ENCODE results near the gene DCDC2. TPM values are rescaled to one million over a fixed set of nuclear protein-coding genes. Genes with fewer than 3 reads are reported as not detected.
A peak's percentile ranks its signal among the peaks of the same experiment; 100 is the strongest.
"Not testable (repeated sequence)": the region's sequence is repeated elsewhere in the genome, so short reads cannot be mapped to it uniquely, and the experiment has no call there.

Gene DCDC2
- total RNA-seq, 4 donors from 2014 or later: 0.64 to 1.6 (median 1.2) TPM; not detected in 1

DNA sequence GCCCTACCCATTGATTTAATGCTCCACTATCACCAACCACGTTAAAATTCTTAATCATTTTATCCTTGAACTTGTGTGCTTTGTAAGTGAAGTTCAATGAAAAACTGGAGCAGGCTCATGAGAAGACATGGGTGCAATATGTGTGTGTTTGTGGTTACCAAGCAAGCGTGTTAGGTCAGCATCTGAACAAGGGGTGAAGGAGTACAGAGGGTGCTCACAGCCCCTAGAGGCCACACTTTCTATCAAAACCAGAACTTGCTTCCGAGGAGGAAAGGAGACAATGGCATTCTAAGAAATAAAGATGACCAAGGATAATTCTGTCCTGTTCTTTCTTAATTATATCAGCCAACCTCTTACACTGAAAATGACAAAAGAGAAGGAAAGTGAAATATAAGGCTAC is 138.2 kb downstream of the DCDC2 start:
- no peak overlapping the region for H3K27ac ChIP-seq
- no peaks in the 10 kb centered on the region for H3K27me3 ChIP-seq
- no peaks in the 10 kb centered on the region for H3K4me1 ChIP-seq
- TF ChIP-seq, protein P1, sequence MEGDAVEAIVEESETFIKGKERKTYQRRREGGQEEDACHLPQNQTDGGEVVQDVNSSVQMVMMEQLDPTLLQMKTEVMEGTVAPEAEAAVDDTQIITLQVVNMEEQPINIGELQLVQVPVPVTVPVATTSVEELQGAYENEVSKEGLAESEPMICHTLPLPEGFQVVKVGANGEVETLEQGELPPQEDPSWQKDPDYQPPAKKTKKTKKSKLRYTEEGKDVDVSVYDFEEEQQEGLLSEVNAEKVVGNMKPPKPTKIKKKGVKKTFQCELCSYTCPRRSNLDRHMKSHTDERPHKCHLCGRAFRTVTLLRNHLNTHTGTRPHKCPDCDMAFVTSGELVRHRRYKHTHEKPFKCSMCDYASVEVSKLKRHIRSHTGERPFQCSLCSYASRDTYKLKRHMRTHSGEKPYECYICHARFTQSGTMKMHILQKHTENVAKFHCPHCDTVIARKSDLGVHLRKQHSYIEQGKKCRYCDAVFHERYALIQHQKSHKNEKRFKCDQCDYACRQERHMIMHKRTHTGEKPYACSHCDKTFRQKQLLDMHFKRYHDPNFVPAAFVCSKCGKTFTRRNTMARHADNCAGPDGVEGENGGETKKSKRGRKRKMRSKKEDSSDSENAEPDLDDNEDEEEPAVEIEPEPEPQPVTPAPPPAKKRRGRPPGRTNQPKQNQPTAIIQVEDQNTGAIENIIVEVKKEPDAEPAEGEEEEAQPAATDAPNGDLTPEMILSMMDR (IDR thresholded peaks at IDR 0.05): no peak
- TF ChIP-seq EP300 (IDR thresholded peaks at IDR 0.05; ENCODE audit: low read depth) (no peak), POLR2A (IDR thresholded peaks at IDR 0.05) (no peak), POLR2AphosphoS5 (IDR thresholded peaks at IDR 0.05) (no peak)
- intact Hi-C loops (cut with DNase I; ENCODE audit: low total_unique reads): no loop called here
- 64 to 100% methylated on average over 1 to 3 of the region's 3 CpGs for WGBS, 2 donors (ENCODE audit: low coverage in 1 of 2)
- H3K4me3 ChIP-seq: no peak overlapping the region
- H3K9me3 ChIP-seq: no peaks in the 10 kb centered on the region
- DNase-seq: no peak
- in situ Hi-C loops (cut with MboI; ENCODE audit: low pct_ligation_motif_present in 1 of 4, low pct_unique_long_range_greater_than_20kb in 1 of 4, low sequenced_read_pairs in 3 of 4): no loop called here
- no peaks in the 10 kb centered on the region for H3K36me3 ChIP-seq

DNA sequence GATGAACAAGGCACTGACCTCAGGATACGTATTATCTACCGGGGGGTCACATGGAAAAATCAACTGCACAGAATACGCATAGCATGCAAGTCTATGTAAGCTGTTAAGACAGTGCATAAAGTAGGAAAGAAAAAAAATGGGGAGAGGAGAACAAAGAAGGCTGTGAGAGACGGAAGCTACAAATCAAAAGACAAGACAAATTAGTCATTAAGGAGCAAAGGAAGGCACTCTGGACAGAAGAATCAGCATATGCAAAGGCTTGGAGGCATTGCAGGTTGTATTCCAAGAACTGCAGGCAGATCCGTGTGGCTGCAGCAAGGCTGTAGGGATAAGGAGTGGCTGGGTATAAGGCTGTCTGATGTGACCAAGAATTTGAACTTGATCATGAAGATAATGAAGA is 142.9 kb downstream of the DCDC2 start:
- TF ChIP-seq POLR2A (IDR thresholded peaks at IDR 0.05): no peak
- TF ChIP-seq EP300 (IDR thresholded peaks at IDR 0.05; ENCODE audit: low read depth): no peak
- no peak for TF ChIP-seq POLR2AphosphoS5 (IDR thresholded peaks at IDR 0.05)
- TF ChIP-seq, protein P1 (IDR thresholded peaks at IDR 0.05): no peak
- in situ Hi-C loops (cut with MboI; ENCODE audit: low pct_ligation_motif_present in 1 of 4, low pct_unique_long_range_greater_than_20kb in 1 of 4, low sequenced_read_pairs in 3 of 4): no loop called here
- WGBS, 2 donors (ENCODE audit: low coverage in 1 of 2): 82 to 84% methylated on average over 5 of the region's 5 CpGs
- Histone ChIP-seq H3K36me3 (no peaks in the 10 kb centered on the region), H3K9me3 (no peaks in the 10 kb centered on the region), H3K27ac (no peak overlapping the region), H3K4me1 (no peaks in the 10 kb centered on the region), H3K27me3 (no peaks in the 10 kb centered on the region), H3K4me3 (no peak overlapping the region)
- intact Hi-C loops (cut with DNase I; ENCODE audit: low total_unique reads): no loop called here
- DNase-seq: no peak

DNA sequence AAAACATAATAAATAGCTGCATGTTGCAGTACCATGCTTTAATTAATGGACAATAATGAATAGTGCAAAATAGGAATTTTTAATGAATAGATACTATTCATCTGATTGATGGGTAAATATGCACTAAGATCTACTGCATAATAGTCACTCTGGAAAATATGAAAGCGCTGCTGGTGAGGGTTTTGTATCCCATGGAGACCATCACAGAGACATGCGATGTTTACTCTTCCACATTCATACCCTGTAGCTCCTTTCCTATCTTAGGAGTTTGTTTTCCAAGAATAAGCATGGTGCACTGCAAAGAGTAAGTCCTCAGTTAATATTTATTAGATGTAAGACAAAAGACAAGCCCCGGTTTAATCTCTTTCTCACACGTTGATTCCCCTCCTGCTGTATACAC is 150.4 kb downstream of the DCDC2 start:
- WGBS, 2 donors (ENCODE audit: low coverage in 1 of 2): 61 to 75% methylated on average over 4 of the region's 4 CpGs
- TF ChIP-seq POLR2AphosphoS5 (IDR thresholded peaks at IDR 0.05) (no peak), EP300 (IDR thresholded peaks at IDR 0.05; ENCODE audit: low read depth) (no peak), POLR2A (IDR thresholded peaks at IDR 0.05) (no peak)
- TF ChIP-seq, protein P1 (IDR thresholded peaks at IDR 0.05): no peak
- intact Hi-C loops (cut with DNase I; ENCODE audit: low total_unique reads): no loop called here

DNA sequence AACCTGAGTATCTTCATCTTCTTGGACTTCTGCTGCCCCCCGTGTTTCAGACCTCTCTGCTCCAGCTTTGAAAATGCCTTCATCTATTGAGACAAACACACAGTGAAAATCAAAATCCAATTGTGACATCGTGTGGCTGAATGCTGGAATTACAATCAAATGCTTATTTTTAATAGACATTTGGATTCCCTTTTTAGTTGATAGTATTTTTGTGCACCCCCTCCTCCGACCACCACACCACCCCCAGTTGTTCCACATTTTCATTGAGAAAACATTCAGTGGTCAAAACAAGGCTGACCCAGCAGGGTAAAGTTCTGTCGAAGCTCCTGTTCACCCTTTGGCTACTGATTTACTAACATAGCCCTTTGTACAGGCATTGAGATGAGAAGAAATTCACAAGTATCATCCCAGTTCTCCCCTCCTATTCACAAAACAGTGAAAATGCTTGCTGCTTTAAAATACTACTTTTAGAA is 152.8 kb downstream of the DCDC2 start:
- in situ Hi-C loops (cut with MboI; ENCODE audit: low pct_ligation_motif_present in 1 of 4, low pct_unique_long_range_greater_than_20kb in 1 of 4, low sequenced_read_pairs in 3 of 4) (loop anchor here in 1 of 4 donors (10.0 kb wide), 1 partner anchor 140 kb away; no protein-coding TSS in a partner anchor), intact Hi-C loops (cut with DNase I; ENCODE audit: low total_unique reads) (no loop called here)
- no peak overlapping the region for H3K27ac ChIP-seq
- no peak for TF ChIP-seq EP300 (IDR thresholded peaks at IDR 0.05; ENCODE audit: low read depth)
- TF ChIP-seq POLR2AphosphoS5 (IDR thresholded peaks at IDR 0.05): no peak
- TF ChIP-seq, protein P1 (IDR thresholded peaks at IDR 0.05): peak; percentile 56 to 64 (median 62)
- no peak for TF ChIP-seq POLR2A (IDR thresholded peaks at IDR 0.05)
- 0 to 5% methylated on average over 4 of the region's 4 CpGs for WGBS, 2 donors (ENCODE audit: low coverage in 1 of 2)
- no peaks in the 10 kb centered on the region for H3K27me3 ChIP-seq
- DNase-seq: no peak
- H3K4me3 ChIP-seq: no peak overlapping the region
- H3K9me3 ChIP-seq: no peaks in the 10 kb centered on the region
- no peaks in the 10 kb centered on the region for H3K36me3 ChIP-seq
- no peaks in the 10 kb centered on the region for H3K4me1 ChIP-seq

More for the DNA sequence above, 150.4 kb downstream of the DCDC2 start:
- Histone ChIP-seq H3K27me3 (no peaks in the 10 kb centered on the region), H3K4me3 (no peak overlapping the region), H3K36me3 (no peaks in the 10 kb centered on the region), H3K9me3 (no peaks in the 10 kb centered on the region), H3K4me1 (no peaks in the 10 kb centered on the region), H3K27ac (no peak overlapping the region)
- no peak for DNase-seq
- in situ Hi-C loops (cut with MboI; ENCODE audit: low pct_ligation_motif_present in 1 of 4, low pct_unique_long_range_greater_than_20kb in 1 of 4, low sequenced_read_pairs in 3 of 4): loop anchor here in 1 of 4 donors (10.0 kb wide), 1 partner anchor 143 kb away; no protein-coding TSS in a partner anchor

DNA sequence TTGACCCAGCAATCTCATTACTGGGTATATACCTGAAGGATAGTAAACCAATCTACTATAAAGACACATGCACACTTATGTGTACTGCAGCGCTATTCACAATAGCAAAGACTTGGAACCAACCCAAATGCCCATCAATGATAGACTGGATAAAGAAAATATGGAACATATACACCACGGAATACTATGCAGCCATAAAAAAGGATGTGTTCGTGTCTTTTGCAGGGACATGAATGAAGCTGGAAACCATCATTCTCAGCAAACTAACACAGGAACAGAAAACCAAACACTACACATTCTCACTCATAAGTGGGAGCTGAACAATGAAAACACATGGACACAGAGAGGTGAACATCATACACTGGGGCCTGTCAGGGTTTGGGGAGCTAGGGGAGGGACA is 153.7 kb downstream of the DCDC2 start:
- in situ Hi-C loops (cut with MboI; ENCODE audit: low pct_ligation_motif_present in 1 of 4, low pct_unique_long_range_greater_than_20kb in 1 of 4, low sequenced_read_pairs in 3 of 4): loop anchor here in 1 of 4 donors (10.0 kb wide), 1 partner anchor 139 kb away; no protein-coding TSS in a partner anchor
- H3K36me3 ChIP-seq; H3K27me3 ChIP-seq; H3K4me3 ChIP-seq; DNase-seq; H3K27ac ChIP-seq; H3K9me3 ChIP-seq; intact Hi-C loops (cut with DNase I; ENCODE audit: low total_unique reads); H3K4me1 ChIP-seq: not testable (repeated sequence)
- 89 to 100% methylated on average over 3 of the region's 3 CpGs for WGBS, 2 donors (ENCODE audit: low coverage in 1 of 2)

Measured in transverse colon (tissue), 4 donors.